Thoracic aorta (tissue), 2 donors: ENCODE measurements around the gene CPLX3. TPM values are rescaled to one million over a fixed set of nuclear protein-coding genes. Genes with fewer than 3 reads are reported as not detected.

Experiments used
- ATAC-seq: fragments of 150-250 bp; one replicate; pipeline ENCODE4 v1.8.0; 2017; ENCODE audit warnings: low read depth; ENCODE audit not compliant: insufficient number of reproducible peaks, low FRiP score
- DNase-seq: peaks from one replicate; pipeline ENCODE4 v3.0.0-alpha.2; 2020; ENCODE audit warnings: low spot score
- H3K27ac ChIP-seq, 2 donors: fragments of 200-600 bp; sonication (generic); 1 replicate in 1 of 2; 2 replicates in 1 of 2; pipeline ENCODE4 v1.5.1; 2016; ENCODE audit warnings: mild to moderate bottlenecking in 2 of 2, moderate library complexity in 2 of 2
- H3K27me3 ChIP-seq: fragments of 200-600 bp; sonication (generic); replicated peaks from 2 replicates; pipeline ENCODE4 v1.6.0; 2016; ENCODE audit warnings: mild to moderate bottlenecking; ENCODE audit not compliant: insufficient read depth
- H3K36me3 ChIP-seq: fragments of 200-600 bp; sonication (generic); one replicate; pipeline ENCODE4 v1.5.1; 2016
- H3K4me1 ChIP-seq, 2 donors: fragments of 200-600 bp; sonication (generic); 1 replicate in 1 of 2; 2 replicates in 1 of 2; pipeline versions ENCODE4 v1.5.1 to v1.6.0; 2016; ENCODE audit warnings: low read depth in 2 of 2, mild to moderate bottlenecking in 1 of 2; ENCODE audit not compliant: control insufficient read depth in 1 of 2
- H3K4me3 ChIP-seq: fragments of 200-600 bp; sonication (generic); 2 replicates; pipeline ENCODE4 v1.5.1; 2016; ENCODE audit warnings: mild to moderate bottlenecking
- H3K9me3 ChIP-seq: fragments of 200-600 bp; sonication (generic); 2 replicates; pipeline ENCODE4 v1.5.1; 2016
- total RNA-seq, 2 donors: library from RNA; depleted of rRNA; stranded (reverse); fragments of >200 nt; gene quantifications; one replicate each; pipeline versions ENCODE4 v1.1.0 to v1.2.3, GENCODE V29; 2016
- TF ChIP-seq, protein P1 (sequence below): fragments of 200-600 bp; sonication (generic); IDR thresholded peaks from one replicate; pipeline ENCODE4 v1.5.1; 2019; ENCODE audit warnings: antibody characterized with exemption

The CPLX3 gene
- total RNA-seq, 2 donors from 2014 or later: not detected

DNA sequence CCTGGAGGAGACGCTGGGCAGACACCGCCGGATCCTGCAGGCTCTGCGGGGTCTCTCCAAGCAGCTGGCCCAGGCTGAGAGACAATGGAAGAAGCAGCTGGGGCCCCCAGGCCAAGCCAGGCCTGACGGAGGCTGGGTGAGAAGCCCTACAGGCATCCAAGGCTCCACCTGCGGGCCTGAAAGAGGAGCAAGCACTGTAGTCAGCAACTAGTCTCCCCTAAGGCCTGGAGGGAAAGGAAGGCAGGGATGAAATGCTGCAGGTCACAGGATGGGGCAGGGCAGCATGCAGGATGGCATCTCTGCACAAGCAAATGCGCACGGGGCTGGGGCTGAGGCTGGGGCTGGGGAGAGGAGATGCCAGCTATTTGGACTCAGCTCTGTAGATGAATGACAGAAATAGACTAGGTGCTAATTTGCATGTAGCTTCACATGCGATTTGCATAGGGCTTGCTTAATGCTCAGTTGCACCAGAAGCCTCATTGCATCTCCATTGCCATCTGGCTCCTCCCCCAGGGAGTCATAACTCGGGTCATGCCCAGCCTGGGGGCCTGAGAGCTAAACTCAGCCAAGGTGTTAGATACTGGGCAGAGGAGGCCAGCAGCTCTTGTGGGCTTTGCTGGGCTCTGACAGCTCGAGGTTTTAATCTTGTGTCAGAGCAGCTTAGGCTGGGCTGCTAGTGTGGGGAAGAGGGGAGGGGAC is 5.2 kb upstream of the CPLX3 start:
- TF ChIP-seq, protein P1, sequence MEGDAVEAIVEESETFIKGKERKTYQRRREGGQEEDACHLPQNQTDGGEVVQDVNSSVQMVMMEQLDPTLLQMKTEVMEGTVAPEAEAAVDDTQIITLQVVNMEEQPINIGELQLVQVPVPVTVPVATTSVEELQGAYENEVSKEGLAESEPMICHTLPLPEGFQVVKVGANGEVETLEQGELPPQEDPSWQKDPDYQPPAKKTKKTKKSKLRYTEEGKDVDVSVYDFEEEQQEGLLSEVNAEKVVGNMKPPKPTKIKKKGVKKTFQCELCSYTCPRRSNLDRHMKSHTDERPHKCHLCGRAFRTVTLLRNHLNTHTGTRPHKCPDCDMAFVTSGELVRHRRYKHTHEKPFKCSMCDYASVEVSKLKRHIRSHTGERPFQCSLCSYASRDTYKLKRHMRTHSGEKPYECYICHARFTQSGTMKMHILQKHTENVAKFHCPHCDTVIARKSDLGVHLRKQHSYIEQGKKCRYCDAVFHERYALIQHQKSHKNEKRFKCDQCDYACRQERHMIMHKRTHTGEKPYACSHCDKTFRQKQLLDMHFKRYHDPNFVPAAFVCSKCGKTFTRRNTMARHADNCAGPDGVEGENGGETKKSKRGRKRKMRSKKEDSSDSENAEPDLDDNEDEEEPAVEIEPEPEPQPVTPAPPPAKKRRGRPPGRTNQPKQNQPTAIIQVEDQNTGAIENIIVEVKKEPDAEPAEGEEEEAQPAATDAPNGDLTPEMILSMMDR: no peak

DNA sequence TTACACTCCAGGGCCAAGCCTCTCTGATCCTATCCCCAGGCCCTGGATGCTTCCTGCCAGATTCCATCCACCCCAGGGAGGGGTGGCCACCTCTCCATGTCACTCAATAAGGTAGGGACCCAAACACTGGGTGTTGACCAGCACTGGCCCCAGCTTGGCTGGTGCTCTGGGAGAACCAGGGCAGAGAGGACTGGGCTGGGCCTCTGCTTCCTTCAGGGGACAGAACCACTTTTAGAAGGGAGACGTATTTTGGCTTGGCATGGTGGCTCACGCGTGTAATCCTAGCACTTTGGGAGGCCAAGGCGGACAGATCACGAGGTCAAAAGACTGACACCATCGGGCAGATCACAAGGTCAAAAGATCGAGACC is 4.7 kb upstream of the CPLX3 start:
- TF ChIP-seq, protein P1: no peak
- peaks cover 1% of the 10 kb centered on the region for H3K27me3 ChIP-seq
- DNase-seq: no peak
- no peak for ATAC-seq
- H3K36me3 ChIP-seq: no peaks in the 10 kb centered on the region
- H3K9me3 ChIP-seq: no peaks in the 10 kb centered on the region
- no peaks in the 10 kb centered on the region for H3K4me1 ChIP-seq
- no peak overlapping the region for H3K4me3 ChIP-seq
- H3K27ac ChIP-seq: no peak overlapping the region

More for the DNA sequence above, 5.2 kb upstream of the CPLX3 start:
- Histone ChIP-seq H3K4me3 (no peak overlapping the region), H3K27ac (no peak overlapping the region), H3K36me3 (no peaks in the 10 kb centered on the region), H3K9me3 (no peaks in the 10 kb centered on the region), H3K27me3 (no peaks in the 10 kb centered on the region), H3K4me1 (no peaks in the 10 kb centered on the region)
- DNase-seq (no peak), ATAC-seq (no peak)

- Histone ChIP-seq H3K36me3 (no peaks in the 10 kb centered on the region), H3K27me3 (peaks cover 6% of the 10 kb centered on the region), H3K4me1 (no peaks in the 10 kb centered on the region), H3K4me3 (no peak overlapping the region), H3K9me3 (no peaks in the 10 kb centered on the region), H3K27ac (no peak overlapping the region)
- TF ChIP-seq, protein P1: no peak
- DNase-seq (no peak), ATAC-seq (no peak)
Measured at GRCh38 chr15:74822233-74822632, 4.2 kb upstream of the CPLX3 start.

DNA sequence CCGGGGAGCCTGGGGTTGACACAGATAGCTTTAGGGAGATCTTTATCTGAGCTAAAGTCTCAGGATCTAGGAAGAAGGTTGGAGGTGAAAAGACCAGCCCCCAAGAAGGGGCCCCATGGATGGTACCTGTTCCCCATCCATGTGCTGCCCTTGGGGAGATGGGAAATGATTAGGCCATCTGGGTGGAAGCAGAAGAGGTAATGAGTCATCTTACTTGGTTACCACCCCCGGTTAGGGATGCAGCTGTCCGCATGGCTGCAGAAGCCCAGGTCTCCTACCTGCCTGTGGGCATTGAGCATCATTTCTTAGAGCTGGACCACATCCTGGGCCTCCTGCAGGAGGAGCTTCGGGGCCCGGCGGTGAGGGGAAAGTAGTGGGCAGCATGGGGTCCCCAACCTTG is 3.1 kb upstream of the CPLX3 start:
- Histone ChIP-seq H3K27me3 (peaks cover 6% of the 10 kb centered on the region), H3K4me3 (no peak overlapping the region), H3K27ac (no peak overlapping the region), H3K36me3 (no peaks in the 10 kb centered on the region), H3K9me3 (no peaks in the 10 kb centered on the region), H3K4me1 (no peaks in the 10 kb centered on the region)
- TF ChIP-seq, protein P1: no peak
- DNase-seq (no peak), ATAC-seq (no peak)

DNA sequence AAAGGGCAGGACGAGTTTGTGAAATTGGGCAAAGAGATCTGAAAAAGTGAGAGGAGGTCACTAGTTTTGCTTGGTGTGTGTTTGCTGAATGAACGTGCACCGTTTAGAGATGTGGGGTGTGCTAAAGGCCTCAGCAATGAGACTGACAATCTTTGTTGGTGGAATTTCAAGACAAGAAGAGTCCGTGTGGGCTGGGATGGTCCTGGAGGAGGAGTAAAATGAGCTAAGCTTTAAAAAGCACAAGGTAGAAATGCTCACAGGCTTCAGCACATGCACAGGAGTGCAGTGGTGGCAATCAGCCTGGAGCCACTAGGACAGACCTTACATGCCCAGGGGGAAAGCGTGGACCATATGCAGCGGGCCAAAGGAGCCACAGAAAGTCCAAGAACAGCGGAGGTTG is 1.5 kb upstream of the CPLX3 start:
- Histone ChIP-seq H3K4me1 (no peaks in the 10 kb centered on the region), H3K4me3 (no peak overlapping the region), H3K27ac (no peak overlapping the region), H3K9me3 (no peaks in the 10 kb centered on the region), H3K36me3 (no peaks in the 10 kb centered on the region), H3K27me3 (peaks cover 6% of the 10 kb centered on the region)
- TF ChIP-seq, protein P1: no peak
- ATAC-seq (no peak), DNase-seq (no peak)
